Epithelial cell of prostate (primary cell): ENCODE results near the gene OSBPL6.
"Not testable (repeated sequence)": the region's sequence is repeated elsewhere in the genome, so short reads cannot be mapped to it uniquely, and the experiment has no call there.

ENCODE experiments used
- DNase-seq: peaks from one replicate; pipeline ENCODE4 v3.0.0-alpha.2; 2011; ENCODE audit warnings: low read depth, low spot score
- H3K27ac ChIP-seq: fragments of 450-650 bp; 2 replicates; pipeline ENCODE4 v1.5.1; 2017; ENCODE audit warnings: mild to moderate bottlenecking

OSBPL6 gene

GRCh38 chr2:178193823-178194599 lies at the start of gene OSBPL6:
Gene OSBPL6 (plus strand): TSS chr2:178194512. CDS start chr2:178306185, 111,673 bp downstream.
- peak within 1 kb of the TSS; percentile 82 for H3K27ac ChIP-seq
- DNase-seq: peak; percentile 31

- DNase-seq: no peak
Observed at GRCh38 chr2:178152033-178152432, 42.3 kb upstream of the OSBPL6 start.

GRCh38 chr2:178152542-178152941 lies 41.8 kb upstream of the OSBPL6 start:
- H3K27ac ChIP-seq: no peak overlapping the region
- DNase-seq: no peak

More at GRCh38 chr2:178152033-178152432, 42.3 kb upstream of the OSBPL6 start:
- no peak overlapping the region for H3K27ac ChIP-seq

GRCh38 chr2:178152977-178153376 lies 41.3 kb upstream of the OSBPL6 start:
- no peak for DNase-seq
- no peak overlapping the region for H3K27ac ChIP-seq

- H3K27ac ChIP-seq, DNase-seq: not testable (repeated sequence)
Observed at GRCh38 chr2:178153878-178154277, 40.4 kb upstream of the OSBPL6 start.

GRCh38 chr2:178155524-178155923 lies 38.8 kb upstream of the OSBPL6 start:
- no peak for DNase-seq
- H3K27ac ChIP-seq: no peak overlapping the region

GRCh38 chr2:178157574-178157973 lies 36.7 kb upstream of the OSBPL6 start:
- no peak for DNase-seq
- peak overlapping the region; percentile 57 for H3K27ac ChIP-seq

GRCh38 chr2:178159966-178160365 lies 34.3 kb upstream of the OSBPL6 start:
- DNase-seq: no peak

GRCh38 chr2:178160601-178161000 lies 33.7 kb upstream of the OSBPL6 start:
- H3K27ac ChIP-seq: no peak overlapping the region
- no peak for DNase-seq

More at GRCh38 chr2:178159966-178160365, 34.3 kb upstream of the OSBPL6 start:
- no peak overlapping the region for H3K27ac ChIP-seq

- DNase-seq: no peak
- H3K27ac ChIP-seq: no peak overlapping the region
Observed at GRCh38 chr2:178163395-178163794, 30.9 kb upstream of the OSBPL6 start.

GRCh38 chr2:178163911-178164310 lies 30.4 kb upstream of the OSBPL6 start:
- no peak overlapping the region for H3K27ac ChIP-seq
- DNase-seq: no peak

GRCh38 chr2:178173657-178174056 lies 20.7 kb upstream of the OSBPL6 start:
- no peak for DNase-seq
- H3K27ac ChIP-seq: no peak overlapping the region

- no peak overlapping the region for H3K27ac ChIP-seq
- DNase-seq: no peak
Observed at GRCh38 chr2:178177066-178177679, 17.1 kb upstream of the OSBPL6 start.

- DNase-seq, H3K27ac ChIP-seq: not testable (repeated sequence)
Observed at GRCh38 chr2:178180648-178181047, 13.7 kb upstream of the OSBPL6 start.

- H3K27ac ChIP-seq: no peak overlapping the region
- DNase-seq: no peak
Observed at GRCh38 chr2:178187861-178188260, 6.5 kb upstream of the OSBPL6 start.

- no peak overlapping the region for H3K27ac ChIP-seq
- DNase-seq: peak; percentile 34
Observed at GRCh38 chr2:178188466-178188865, 5.8 kb upstream of the OSBPL6 start.

- no peak for DNase-seq
Observed at GRCh38 chr2:178191004-178191508, 3.3 kb upstream of the OSBPL6 start.

GRCh38 chr2:178191511-178191910 lies 2.8 kb upstream of the OSBPL6 start:
- H3K27ac ChIP-seq: no peak overlapping the region
- DNase-seq: no peak

More at GRCh38 chr2:178191004-178191508, 3.3 kb upstream of the OSBPL6 start:
- no peak overlapping the region for H3K27ac ChIP-seq

- DNase-seq: no peak
- H3K27ac ChIP-seq: peak overlapping the region; percentile 82
Observed at GRCh38 chr2:178193496-178193822, 853 bp upstream of the OSBPL6 start.

- no peak for DNase-seq
- peak overlapping the region; percentile 82 for H3K27ac ChIP-seq
Observed at GRCh38 chr2:178194600-178195389, 483 bp downstream of the OSBPL6 start.
